Lower leg skin (tissue), 3 donors: ENCODE data around the gene CHD3.

Source experiments
- POLR2A ChIP-seq, 2 donors: fragments of 450-650 bp; IDR thresholded peaks; one replicate each; pipeline ENCODE4 v1.6.1; 2016 to 2017; ENCODE audit warnings: antibody characterized with exemption in 2 of 2, mild to moderate bottlenecking in 1 of 2, moderate library complexity in 1 of 2
- TF ChIP-seq, protein P1 (sequence below), 3 donors: fragments of 450-650 bp; IDR thresholded peaks; one replicate each; pipeline ENCODE4 v1.5.1; 2016; ENCODE audit warnings: antibody characterized with exemption in 3 of 3, mild to moderate bottlenecking in 3 of 3, moderate library complexity in 2 of 3

DNA sequence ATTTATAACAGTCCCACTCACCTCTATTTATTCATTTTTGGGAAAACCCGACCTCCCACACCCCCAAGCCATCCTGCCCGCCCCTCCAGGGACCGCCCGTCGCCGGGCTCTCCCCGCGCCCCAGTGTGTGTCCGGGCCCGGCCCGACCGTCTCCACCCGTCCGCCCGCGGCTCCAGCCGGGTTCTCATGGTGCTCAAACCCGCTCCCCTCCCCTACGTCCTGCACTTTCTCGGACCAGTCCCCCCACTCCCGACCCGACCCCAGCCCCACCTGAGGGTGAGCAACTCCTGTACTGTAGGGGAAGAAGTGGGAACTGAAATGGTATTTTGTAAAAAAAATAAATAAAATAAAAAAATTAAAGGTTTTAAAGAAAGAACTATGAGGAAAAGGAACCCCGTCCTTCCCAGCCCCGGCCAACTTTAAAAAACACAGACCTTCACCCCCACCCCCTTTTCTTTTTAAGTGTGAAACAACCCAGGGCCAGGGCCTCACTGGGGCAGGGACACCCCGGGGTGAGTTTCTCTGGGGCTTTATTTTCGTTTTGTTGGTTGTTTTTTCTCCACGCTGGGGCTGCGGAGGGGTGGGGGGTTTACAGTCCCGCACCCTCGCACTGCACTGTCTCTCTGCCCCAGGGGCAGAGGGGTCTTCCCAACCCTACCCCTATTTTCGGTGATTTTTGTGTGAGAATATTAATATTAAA, 34.4 kb upstream of the CHD3 start:
- TF ChIP-seq, protein P1, sequence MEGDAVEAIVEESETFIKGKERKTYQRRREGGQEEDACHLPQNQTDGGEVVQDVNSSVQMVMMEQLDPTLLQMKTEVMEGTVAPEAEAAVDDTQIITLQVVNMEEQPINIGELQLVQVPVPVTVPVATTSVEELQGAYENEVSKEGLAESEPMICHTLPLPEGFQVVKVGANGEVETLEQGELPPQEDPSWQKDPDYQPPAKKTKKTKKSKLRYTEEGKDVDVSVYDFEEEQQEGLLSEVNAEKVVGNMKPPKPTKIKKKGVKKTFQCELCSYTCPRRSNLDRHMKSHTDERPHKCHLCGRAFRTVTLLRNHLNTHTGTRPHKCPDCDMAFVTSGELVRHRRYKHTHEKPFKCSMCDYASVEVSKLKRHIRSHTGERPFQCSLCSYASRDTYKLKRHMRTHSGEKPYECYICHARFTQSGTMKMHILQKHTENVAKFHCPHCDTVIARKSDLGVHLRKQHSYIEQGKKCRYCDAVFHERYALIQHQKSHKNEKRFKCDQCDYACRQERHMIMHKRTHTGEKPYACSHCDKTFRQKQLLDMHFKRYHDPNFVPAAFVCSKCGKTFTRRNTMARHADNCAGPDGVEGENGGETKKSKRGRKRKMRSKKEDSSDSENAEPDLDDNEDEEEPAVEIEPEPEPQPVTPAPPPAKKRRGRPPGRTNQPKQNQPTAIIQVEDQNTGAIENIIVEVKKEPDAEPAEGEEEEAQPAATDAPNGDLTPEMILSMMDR (IDR thresholded peaks at IDR 0.05): no peak
- TF ChIP-seq POLR2A (IDR thresholded peaks at IDR 0.05): no peak
